Left colon (tissue), 2 donors: Measurements from ENCODE around the gene GFOD1. TPM values are rescaled to one million over a fixed set of nuclear protein-coding genes. Genes with fewer than 3 reads are reported as not detected.
A peak's percentile ranks its signal among the peaks of the same experiment; 100 is the strongest.
"Not testable (repeated sequence)": the region's sequence is repeated elsewhere in the genome, so short reads cannot be mapped to it uniquely, and the experiment has no call there.

Source experiments
- ATAC-seq: fragments of 200-7000 bp; cut with Tn5 transposase; one replicate; pipeline ENCODE4 v1.9.1; 2020; ENCODE audit warnings: mild to moderate bottlenecking, moderate library complexity
- DNase-seq, 2 donors: peaks; one replicate each; pipeline ENCODE4 v3.0.0-alpha.2; 2020
- intact Hi-C, 2 donors: fragments of 100-400 bp; cut with DNase I in 1 of 2; cut with micrococcal nuclease in 1 of 2; formaldehyde crosslinking; loops; one replicate each; pipeline versions ENCODE4 v1.11.2 to v1.14.0; 2022; cut with DNase I, micrococcal nuclease
- total RNA-seq, 2 donors: library from RNA; stranded (reverse); fragmentation: NEBNext Ultra II Directional; extraction: Animal tissue kit (Norgen Biotek cat#: 25700); gene quantifications; one replicate each; pipeline ENCODE4 v1.2.1, GENCODE V29; 2021
- donor health status: DM: no; HTN: no; CAD: no.
- donor health status: DM: yes; HTN: yes; CAD: no.

The GFOD1 gene
- total RNA-seq, 2 donors from 2014 or later = 9.2 to 15.9 TPM

- ATAC-seq (peak; percentile 95), DNase-seq (peak; percentile 92)
- intact Hi-C loops = no loop called here
These were observed 159.1 kb downstream of the GFOD1 start, which contains the start of gene TBC1D7 for GRCh38 chr6:13328076-13328874. Gene TBC1D7 (minus strand): TSS chr6:13328537. CDS start chr6:13326898, 1,639 bp downstream.

GRCh38 chr6:13327691-13328075, 159.7 kb downstream of the GFOD1 start:
- intact Hi-C loops = no loop called here
- no peak for DNase-seq
- peak; percentile 22 for ATAC-seq

DNA sequence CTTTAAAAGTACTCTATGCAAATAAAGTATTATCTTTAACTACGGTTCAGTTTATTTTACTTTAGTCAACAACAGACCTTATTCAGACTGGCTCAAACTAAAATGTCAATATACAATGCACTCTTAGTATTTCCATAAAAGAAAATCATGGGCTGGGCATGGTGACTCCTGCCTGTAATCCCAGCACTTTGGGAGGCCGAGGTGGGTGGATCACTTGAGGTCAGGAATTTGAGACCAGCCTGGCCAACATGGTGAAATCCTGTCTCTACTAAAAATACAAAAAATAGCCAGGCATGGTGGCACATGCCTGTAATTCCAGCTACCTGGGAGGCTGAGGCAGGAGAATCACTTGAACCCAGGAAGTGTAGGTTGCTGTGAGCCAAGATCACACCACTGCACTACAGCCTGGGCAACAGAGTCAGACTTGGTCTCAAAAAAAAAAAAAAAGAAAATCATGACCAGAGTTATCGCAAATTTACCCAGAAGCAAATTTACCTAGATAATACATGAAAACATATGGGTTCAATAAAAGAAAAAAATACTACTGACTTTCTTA, 161.3 kb downstream of the GFOD1 start:
- ATAC-seq, intact Hi-C loops, DNase-seq: not testable (repeated sequence)

- intact Hi-C loops = no loop called here
- no peak for ATAC-seq
- DNase-seq = no peak
These were observed 167.4 kb downstream of the GFOD1 start for GRCh38 chr6:13319891-13320564.

DNA sequence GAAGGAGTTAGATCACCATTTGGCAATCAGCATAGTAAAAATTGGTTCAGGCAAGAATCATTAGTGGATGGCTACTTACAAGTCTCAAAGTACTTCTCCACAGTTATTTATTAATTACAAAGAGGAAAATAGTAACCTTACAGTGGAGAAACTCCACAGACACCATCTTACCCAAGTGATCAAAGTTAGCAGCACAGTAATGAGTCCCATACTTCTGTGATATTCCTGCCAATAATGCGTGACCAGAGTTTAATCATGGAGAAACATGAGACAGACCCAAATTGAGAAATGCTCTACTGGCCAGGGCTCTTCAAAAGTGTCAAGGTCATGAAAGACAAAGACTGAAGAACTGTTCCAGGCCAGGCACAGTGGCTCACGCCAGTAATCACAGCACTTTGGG, 168.6 kb downstream of the GFOD1 start:
- intact Hi-C loops = no loop called here
- ATAC-seq (no peak), DNase-seq (no peak)

DNA sequence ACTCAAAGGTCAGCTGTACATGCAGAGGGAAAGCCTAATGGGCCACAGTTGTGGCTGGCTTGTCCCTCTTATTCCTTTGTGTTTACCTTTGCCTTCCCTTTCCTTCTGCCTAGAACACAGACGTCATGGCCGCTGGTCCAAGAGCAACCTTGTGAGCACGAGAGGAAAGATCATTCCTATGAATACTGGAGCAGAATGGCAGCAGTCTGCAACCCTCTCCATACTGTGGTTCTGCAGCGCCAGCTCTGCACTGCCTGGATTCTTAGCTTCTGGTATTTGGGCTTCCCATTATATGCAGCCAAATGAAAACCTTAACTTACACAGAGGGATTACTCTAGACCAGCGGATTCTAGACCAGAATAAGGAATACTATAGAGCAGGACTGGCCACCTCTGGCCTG, 171.5 kb downstream of the GFOD1 start:
- no peak for DNase-seq
- no peak for ATAC-seq
- intact Hi-C loops = no loop called here

DNA sequence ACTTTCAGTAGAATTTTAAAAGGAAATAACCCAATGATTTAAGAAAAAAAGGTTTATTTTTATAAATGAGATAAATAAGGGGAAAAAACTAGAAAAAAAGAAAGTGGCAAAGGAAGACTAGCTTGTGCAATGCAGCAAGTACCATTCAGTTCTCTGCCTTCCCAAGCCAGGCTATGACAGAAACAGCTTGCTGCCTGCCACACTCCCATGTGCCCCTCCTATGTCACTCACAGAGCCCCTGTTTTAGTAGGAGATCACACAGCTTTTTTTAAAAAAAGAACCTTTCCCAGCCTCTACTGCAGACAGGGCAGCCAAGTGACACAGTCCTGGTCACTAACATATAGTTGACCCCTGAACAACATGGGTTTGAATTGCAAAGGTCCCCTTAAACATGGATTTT, 172.6 kb downstream of the GFOD1 start:
- DNase-seq (no peak), ATAC-seq (no peak)
- intact Hi-C loops = no loop called here

GRCh38 chr6:13311155-13311554, 176.2 kb downstream of the GFOD1 start:
- intact Hi-C loops = no loop called here
- no peak for ATAC-seq
- DNase-seq = no peak

- intact Hi-C loops = no loop called here
- no peak for ATAC-seq
- no peak for DNase-seq
These were observed 179.1 kb downstream of the GFOD1 start for GRCh38 chr6:13308332-13308731.

Other genes starting within 250 kb of the GFOD1 start
- gene TBC1D7, start 159.1 kb downstream of the GFOD1 start, total RNA-seq = 10 to 100 TPM; 20.9 to 22.1 TPM
- gene SIRT5, start 87.0 kb upstream of the GFOD1 start, total RNA-seq = 10 to 100 TPM; 13.0 to 16.5 TPM
- gene NOL7, start 127.7 kb upstream of the GFOD1 start, total RNA-seq = 10 to 100 TPM; 49.5 to 55.6 TPM
- 10 to 100 TPM; 32.5 to 33.9 TPM for gene RANBP9, start 224.2 kb upstream of the GFOD1 start, total RNA-seq